DMS153 treated with DMSO at 0.1 percent for 48 hours (cell line): ENCODE measurements around the gene KRTAP2-1.
"Not testable (repeated sequence)": the region's sequence is repeated elsewhere in the genome, so short reads cannot be mapped to it uniquely, and the experiment has no call there.

Experiments
- DNase-seq: peaks from one replicate; lab custom pipeline; 2025; ENCODE audit not compliant: unreplicated experiment; lab: John Stamatoyannopoulos, UW

KRTAP2-1 gene

GRCh38 chr17:41046735-41047465 lies at the start of gene KRTAP2-1:
Gene KRTAP2-1, minus strand, starts transcription at chr17:41047316. Its CDS starts 49 bp downstream, at chr17:41047267.
- not testable (repeated sequence) for DNase-seq

GRCh38 chr17:41096055-41096454 lies 48.9 kb upstream of the KRTAP2-1 start:
- no peak for DNase-seq

- not testable (repeated sequence) for DNase-seq
These were observed 41.7 kb upstream of the KRTAP2-1 start for GRCh38 chr17:41088760-41089352.

GRCh38 chr17:41084100-41084856 lies 37.2 kb upstream of the KRTAP2-1 start, which contains the start of gene KRTAP4-7:
Gene KRTAP4-7, plus strand, starts transcription at chr17:41084150. Its CDS starts 57 bp downstream, at chr17:41084207.
- not testable (repeated sequence) for DNase-seq

GRCh38 chr17:41083427-41083826 lies 36.3 kb upstream of the KRTAP2-1 start:
- not testable (repeated sequence) for DNase-seq

- DNase-seq = no peak
These were observed 35.5 kb upstream of the KRTAP2-1 start for GRCh38 chr17:41082626-41083025.

- DNase-seq = no peak
These were observed 29.7 kb upstream of the KRTAP2-1 start for GRCh38 chr17:41076788-41077187.

GRCh38 chr17:41073676-41074075 lies 26.6 kb upstream of the KRTAP2-1 start:
- no peak for DNase-seq

- DNase-seq = no peak
These were observed 24.7 kb upstream of the KRTAP2-1 start for GRCh38 chr17:41071606-41072360.

- no peak for DNase-seq
These were observed 21.9 kb upstream of the KRTAP2-1 start for GRCh38 chr17:41069031-41069430.

- no peak for DNase-seq
These were observed 20.2 kb upstream of the KRTAP2-1 start for GRCh38 chr17:41067281-41067680.

GRCh38 chr17:41065829-41066624 lies 18.9 kb upstream of the KRTAP2-1 start, which contains the start of gene KRTAP2-4:
Gene KRTAP2-4, minus strand, starts transcription at chr17:41065879. Its CDS starts 34 bp downstream, at chr17:41065845.
- no peak for DNase-seq

GRCh38 chr17:41065016-41065689 lies 18.0 kb upstream of the KRTAP2-1 start:
- not testable (repeated sequence) for DNase-seq

GRCh38 chr17:41064301-41064700 lies 17.2 kb upstream of the KRTAP2-1 start:
- no peak for DNase-seq

- no peak for DNase-seq
These were observed 16.3 kb upstream of the KRTAP2-1 start for GRCh38 chr17:41063449-41063848.

GRCh38 chr17:41061964-41062363 lies 14.8 kb upstream of the KRTAP2-1 start:
- no peak for DNase-seq

- no peak for DNase-seq
These were observed 13.0 kb upstream of the KRTAP2-1 start, which contains the start of gene KRTAP2-3 for GRCh38 chr17:41060052-41060604. Gene KRTAP2-3, minus strand, starts transcription at chr17:41060114. Its CDS starts 64 bp downstream, at chr17:41060050.

GRCh38 chr17:41059276-41060051 lies 12.3 kb upstream of the KRTAP2-1 start:
- not testable (repeated sequence) for DNase-seq
